ENCODE results near the gene AASDHPPT. TPM values are rescaled to one million over a fixed set of nuclear protein-coding genes. Genes with fewer than 3 reads are reported as not detected.
A peak's percentile ranks its signal among the peaks of the same experiment; 100 is the strongest.

The AASDHPPT gene
- polyA plus RNA-seq, 1 donor from 2014 or later = 322 TPM

GRCh38 chr11:106047631-106048030, 29.8 kb upstream of the AASDHPPT start:
- no peak overlapping the region for H3K4me2 ChIP-seq (ENCODE audit: low read length)
- H3K27ac ChIP-seq (ENCODE audit: low read length) = no peak overlapping the region
- no peaks in the 10 kb centered on the region for H3F3A ChIP-seq (ENCODE audit: insufficient read depth, low read length, poor library complexity, severe bottlenecking)
- H2AFZ ChIP-seq (ENCODE audit: low read depth, low read length) = no peak overlapping the region
- H3K9ac ChIP-seq (ENCODE audit: low read length) = no peak overlapping the region
- no peaks in the 10 kb centered on the region for H3K79me2 ChIP-seq (replicated peaks; ENCODE audit: insufficient read depth, low read length)
- TF ChIP-seq REST (IDR thresholded peaks at IDR 0.05; ENCODE audit: borderline replicate concordance) = no peak
- no peak for TF ChIP-seq TAF1 (IDR thresholded peaks at IDR 0.05; ENCODE audit: low read depth)
- no peak for TF ChIP-seq RAD21 (conservative IDR thresholded peaks at IDR 0.05)
- no peak for TF ChIP-seq POLR2AphosphoS5 (IDR thresholded peaks at IDR 0.05)
- no peak for TF ChIP-seq EP300 (conservative IDR thresholded peaks at IDR 0.05; ENCODE audit: poor library complexity, severe bottlenecking)
- no peak for TF ChIP-seq SMC3 (conservative IDR thresholded peaks at IDR 0.05; ENCODE audit: poor library complexity)
- no peak for TF ChIP-seq CTCF (IDR thresholded peaks at IDR 0.05; ENCODE audit: poor library complexity, severe bottlenecking)
- no peak for TF ChIP-seq EZH2 (IDR thresholded peaks at IDR 0.05; ENCODE audit: borderline replicate concordance, insufficient read depth, low read length, poor library complexity, severe bottlenecking)
- H4K20me1 ChIP-seq (ENCODE audit: insufficient read depth) = no peaks in the 10 kb centered on the region
- H3K27me3 ChIP-seq (ENCODE audit: insufficient read depth, low read depth, low read length) = no peaks in the 10 kb centered on the region
- no peak overlapping the region for H3K4me3 ChIP-seq (ENCODE audit: low read length)
- no peaks in the 10 kb centered on the region for H3K9me3 ChIP-seq (ENCODE audit: low read length)
- no peaks in the 10 kb centered on the region for H3K36me3 ChIP-seq (ENCODE audit: insufficient read depth, low read length)
- H3K9me2 ChIP-seq (ENCODE audit: insufficient read depth, low read length) = no peaks in the 10 kb centered on the region

- Histone ChIP-seq H3K4me2 (ENCODE audit: low read length) (no peak overlapping the region), H3K27ac (ENCODE audit: low read length) (peak overlapping the region; percentile 69), H4K20me1 (ENCODE audit: insufficient read depth) (no peaks in the 10 kb centered on the region), H3K9me3 (ENCODE audit: low read length) (no peaks in the 10 kb centered on the region), H3K36me3 (ENCODE audit: insufficient read depth, low read length) (no peaks in the 10 kb centered on the region), H3K4me3 (ENCODE audit: low read length) (peak overlapping the region; percentile 6), H3K9ac (ENCODE audit: low read length) (peak overlapping the region; percentile 2), H3F3A (ENCODE audit: insufficient read depth, low read length, poor library complexity, severe bottlenecking) (no peaks in the 10 kb centered on the region), H3K79me2 (replicated peaks; ENCODE audit: insufficient read depth, low read length) (no peaks in the 10 kb centered on the region), H3K27me3 (ENCODE audit: insufficient read depth, low read depth, low read length) (no peaks in the 10 kb centered on the region), H3K9me2 (ENCODE audit: insufficient read depth, low read length) (no peaks in the 10 kb centered on the region), H2AFZ (ENCODE audit: low read depth, low read length) (no peak overlapping the region)
- no peak for TF ChIP-seq REST (IDR thresholded peaks at IDR 0.05; ENCODE audit: borderline replicate concordance)
- no peak for TF ChIP-seq MXI1 (conservative IDR thresholded peaks at IDR 0.05; ENCODE audit: poor library complexity, severe bottlenecking)
- no peak for TF ChIP-seq RAD21 (conservative IDR thresholded peaks at IDR 0.05)
- TF ChIP-seq CTCF (IDR thresholded peaks at IDR 0.05; ENCODE audit: poor library complexity, severe bottlenecking) = no peak
- TF ChIP-seq POLR2AphosphoS5 (IDR thresholded peaks at IDR 0.05) = no peak
Measured at GRCh38 chr11:106049727-106050476, 27.6 kb upstream of the AASDHPPT start.

Measured in neural cell (in vitro differentiated cells).